Stimulated activated CD4-positive, alpha-beta T cell treated with anti-CD3 and anti-CD28 coated beads, Interleukin-12 subunit alpha, Interleukin-12 subunit beta, amount 100 ng/mL, for 48 hours (primary cell): ENCODE results near the gene DPP6.
A peak's percentile ranks its signal among the peaks of the same experiment; 100 is the strongest.
"Not testable (repeated sequence)": the region's sequence is repeated elsewhere in the genome, so short reads cannot be mapped to it uniquely, and the experiment has no call there.

Source experiments
- DNase-seq, 3 donors: peaks; one replicate each; pipeline ENCODE4 v3.0.0-alpha.2; 2020; ENCODE audit warnings: low read depth in 2 of 3, low spot score in 1 of 3

DPP6 gene

DNA sequence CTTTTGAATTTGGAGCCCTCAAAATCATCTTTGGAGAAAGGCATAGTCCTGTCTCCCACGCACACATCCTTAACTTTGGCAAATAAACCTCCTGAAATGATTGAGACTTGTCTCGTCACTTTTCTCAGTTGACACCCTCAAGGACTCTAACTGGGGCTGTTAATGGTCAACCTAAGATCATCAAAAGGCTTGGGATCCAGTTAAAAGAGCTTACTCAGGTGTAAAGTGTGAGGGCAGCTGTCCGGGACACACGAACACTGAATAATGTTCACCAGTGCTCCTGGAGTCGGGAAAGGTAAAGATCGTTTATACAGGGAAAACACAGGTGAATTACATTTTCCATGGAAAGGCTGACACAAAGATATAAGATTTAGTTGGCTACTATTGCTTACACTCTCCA, 866.1 kb downstream of the DPP6 start:
- DNase-seq: no peak

DNA sequence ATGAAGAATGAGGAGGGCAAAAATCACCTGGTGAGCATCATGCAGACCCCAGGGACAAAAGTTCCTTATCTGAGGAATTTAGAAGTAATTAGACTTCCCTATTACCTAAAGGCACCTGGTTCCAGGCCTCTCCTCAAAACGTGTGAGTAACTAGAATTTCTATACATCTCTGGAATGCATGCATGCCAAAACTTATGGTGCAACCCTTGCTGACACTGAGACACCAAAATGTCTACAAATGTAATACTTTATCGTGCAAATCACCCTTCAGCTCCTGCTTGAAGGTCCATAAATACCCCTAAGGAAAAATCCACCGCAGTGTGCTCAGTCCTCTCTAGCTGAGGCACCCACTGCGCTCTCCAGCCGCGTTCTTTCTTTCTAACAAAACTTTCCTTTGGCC, 866.5 kb downstream of the DPP6 start:
- no peak for DNase-seq

DNA sequence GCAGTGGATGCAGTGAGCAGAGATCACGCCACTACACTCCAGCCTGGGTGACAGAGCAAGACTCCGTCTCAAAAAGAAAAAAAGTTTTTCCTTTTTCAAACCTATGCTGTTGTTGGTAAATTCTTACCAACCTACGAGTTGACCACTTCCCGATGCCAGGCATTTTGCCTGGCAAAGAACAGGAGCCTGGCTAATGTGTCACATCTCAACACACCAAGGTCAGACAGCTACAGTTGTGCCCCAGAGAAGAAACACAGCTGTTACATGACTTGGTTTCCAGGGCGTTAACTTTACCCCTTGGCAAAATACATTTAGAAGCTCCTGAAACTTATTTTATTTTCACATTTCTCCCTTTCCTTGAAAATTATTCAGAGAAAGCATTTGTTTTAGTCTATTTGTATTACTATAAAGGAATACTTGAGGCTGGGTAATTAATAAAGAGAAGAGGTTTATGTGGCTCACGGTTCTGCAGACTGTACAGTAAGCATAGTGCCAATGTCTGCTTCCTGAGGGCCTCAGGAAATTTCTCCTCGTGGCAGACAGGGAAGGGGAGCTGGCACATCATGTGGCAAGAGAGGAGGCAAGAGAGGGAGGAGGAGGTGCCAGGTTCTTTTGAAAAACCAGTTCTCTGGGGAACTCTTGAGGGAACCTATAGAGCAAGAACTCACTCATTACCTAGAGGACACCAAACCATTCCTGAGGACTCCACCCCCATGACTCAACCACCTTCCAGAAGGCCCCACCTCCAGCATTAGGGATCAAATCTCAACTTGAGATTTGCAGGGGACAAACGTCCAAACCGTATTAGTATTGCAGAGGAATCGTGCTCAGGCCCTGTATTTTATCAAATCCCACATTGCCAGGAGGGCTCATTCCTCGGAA, 867.4 kb downstream of the DPP6 start:
- DNase-seq: no peak

DNA sequence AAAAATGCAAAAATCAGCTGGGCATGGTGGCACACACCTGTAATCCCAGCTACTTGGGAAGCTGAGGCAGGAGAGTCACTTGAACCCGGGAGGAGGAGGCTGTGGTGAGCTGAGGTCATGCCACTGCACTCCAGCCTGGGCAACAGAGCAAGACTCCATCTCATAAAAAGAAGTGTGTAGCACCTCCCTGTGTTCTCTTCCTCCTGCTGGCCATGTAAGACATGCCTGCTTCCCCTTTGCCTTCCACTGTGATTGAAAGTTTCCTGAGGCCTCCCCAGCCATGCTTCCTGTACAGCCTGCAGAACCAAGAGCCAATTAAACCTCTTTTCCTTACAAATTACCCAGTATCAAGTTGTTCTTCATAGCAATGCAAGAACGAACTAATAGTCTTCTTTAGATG, 870.3 kb downstream of the DPP6 start:
- DNase-seq: not testable (repeated sequence)

DNA sequence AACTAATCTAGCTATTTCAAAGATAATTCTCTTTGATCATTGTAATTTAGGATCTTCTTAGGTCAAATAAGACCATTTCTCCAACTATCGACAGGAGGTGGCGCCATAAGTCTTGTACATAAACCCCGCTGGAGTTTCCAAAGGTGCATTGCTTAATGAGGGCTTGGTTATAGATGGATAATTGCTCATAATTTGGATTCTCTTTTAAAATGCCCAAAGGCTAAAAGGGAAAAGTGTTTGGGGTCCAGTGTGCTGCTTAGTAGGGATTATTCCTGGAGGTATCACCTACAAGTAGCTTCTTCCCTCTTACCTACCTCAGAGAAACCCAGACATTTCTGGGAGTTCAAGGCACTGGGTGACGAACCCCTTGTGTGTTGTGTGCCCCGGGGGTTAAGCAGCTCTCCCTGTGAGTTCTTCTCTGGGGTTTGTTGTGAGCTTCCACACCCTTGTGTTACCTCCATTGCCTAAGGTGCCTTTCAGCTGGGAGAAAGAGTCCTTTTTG, 875.5 kb downstream of the DPP6 start:
- peak; percentile 51 to 66 (median 62) for DNase-seq

DNA sequence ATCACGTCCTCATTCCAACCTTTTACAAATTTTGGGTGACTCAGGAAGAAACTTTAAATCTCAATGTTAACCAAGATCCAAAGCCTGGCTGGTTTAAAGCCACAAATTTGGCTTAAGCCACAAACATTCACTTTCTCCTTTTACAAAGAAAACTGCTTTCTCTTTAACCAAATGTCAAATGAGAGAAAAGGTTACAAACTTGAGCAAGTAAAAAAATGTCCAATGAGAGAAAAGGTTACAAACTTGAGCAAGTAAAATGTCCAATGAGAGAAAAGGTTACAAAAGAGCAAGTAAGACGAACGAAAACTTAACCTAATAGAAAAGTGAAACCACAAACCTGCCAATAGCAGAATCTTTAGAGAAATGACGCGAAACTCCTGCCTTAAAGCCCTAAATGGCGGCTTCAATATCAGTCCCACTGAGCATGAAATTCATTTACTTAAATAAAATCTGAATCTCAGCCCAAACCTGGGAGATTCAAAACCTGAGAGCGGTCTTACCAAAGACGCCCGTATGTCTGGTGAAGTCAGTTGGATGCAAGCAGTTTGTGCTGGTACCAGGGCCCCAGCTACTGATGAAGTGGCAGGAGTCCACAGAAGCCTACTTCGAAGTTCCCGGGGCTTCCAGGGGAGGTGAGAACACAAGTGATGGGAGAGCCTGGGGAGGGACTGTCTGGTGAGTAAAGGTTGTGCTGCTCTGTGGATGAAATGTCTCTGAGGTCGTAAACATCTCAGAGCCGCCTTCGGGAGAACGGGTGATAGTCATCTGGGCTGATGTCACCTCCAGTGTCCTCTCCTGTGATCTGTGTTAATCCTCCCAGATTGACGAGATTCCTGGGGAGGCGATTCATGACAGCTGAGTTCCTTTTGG, 876.2 kb downstream of the DPP6 start:
- peak; percentile 16 to 50 (median 23) for DNase-seq

DNA sequence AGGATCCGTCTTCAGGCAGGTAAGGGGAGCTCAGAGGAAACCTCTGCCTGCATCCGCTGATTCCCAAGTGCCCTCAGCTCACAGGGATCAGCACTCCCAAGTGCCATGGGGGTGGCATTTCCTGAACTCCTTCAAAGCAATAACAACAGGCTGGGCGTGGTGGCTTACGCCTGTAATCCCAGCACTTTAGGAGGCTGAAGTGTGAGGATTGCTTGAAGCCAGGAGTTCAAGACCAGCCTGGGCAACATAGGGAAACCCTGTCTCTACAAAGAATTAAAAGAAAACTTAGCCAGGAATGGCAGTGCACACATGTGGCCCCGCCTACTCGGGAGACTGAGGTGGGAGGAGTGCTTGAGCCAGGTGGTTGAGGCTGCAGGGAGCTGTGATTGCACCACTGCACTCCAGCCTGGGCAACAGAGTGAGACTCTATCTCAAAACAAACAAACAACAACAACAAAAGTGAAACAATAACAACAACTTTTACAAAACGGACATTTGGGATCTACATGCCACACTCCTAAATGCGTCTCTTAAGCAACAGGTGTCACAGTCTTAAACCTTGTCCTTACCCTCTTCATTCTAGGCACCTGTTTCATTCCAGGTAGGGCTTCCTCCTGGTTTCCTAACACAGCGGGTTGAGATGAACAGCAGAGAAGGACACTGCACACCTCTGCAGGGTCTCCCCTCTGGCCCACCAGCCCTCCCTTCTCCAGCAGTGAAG, 877.0 kb downstream of the DPP6 start:
- DNase-seq: no peak

DNA sequence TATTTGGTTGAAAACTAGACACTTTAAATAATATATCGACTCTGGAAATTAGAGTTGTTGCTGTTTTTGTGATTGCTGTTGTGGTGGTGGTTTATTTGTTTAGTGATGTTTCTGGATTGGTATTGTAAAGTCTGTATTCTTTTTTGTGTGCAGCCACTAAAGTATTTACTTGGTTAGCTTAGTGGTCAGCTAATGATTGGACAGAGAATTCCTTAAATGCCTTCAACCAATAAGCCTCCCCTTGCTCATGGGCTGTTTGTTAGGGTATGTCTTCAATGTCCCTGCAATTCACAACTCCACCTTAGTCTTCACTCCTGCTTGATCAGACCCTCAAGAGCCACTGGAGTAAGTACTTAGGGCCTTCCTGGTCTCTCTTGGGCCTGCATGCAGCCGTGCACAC, 879.7 kb downstream of the DPP6 start:
- no peak for DNase-seq

DNA sequence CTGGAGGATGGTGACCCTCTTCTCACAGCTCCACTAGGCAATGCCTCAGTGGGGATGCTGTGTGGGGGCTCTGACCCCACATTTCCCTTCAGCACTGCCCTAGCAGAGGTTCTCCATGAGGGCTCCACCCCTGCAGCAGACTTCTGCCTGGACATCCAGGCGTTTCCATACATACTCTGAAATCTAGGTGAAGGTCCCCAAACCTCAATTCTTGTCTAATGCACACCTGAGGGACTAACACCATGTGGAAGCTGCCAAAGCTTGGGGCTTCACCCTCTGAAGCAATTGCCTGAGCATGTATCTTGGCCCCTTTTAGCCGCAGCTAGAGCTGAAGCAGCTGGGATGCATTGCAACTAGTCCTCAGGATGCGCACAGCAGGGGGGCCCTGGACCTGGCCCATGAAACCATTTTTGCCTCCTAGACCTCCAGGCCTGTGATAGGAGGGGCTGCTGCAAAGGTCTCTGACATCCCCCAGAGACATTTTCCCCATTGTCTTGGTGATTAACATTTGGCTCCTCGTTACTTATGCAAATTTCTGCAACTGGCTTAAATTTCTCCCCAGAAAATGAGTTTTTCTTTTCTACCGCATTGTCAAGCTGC, 882.3 kb downstream of the DPP6 start:
- DNase-seq: not testable (repeated sequence)

DNA sequence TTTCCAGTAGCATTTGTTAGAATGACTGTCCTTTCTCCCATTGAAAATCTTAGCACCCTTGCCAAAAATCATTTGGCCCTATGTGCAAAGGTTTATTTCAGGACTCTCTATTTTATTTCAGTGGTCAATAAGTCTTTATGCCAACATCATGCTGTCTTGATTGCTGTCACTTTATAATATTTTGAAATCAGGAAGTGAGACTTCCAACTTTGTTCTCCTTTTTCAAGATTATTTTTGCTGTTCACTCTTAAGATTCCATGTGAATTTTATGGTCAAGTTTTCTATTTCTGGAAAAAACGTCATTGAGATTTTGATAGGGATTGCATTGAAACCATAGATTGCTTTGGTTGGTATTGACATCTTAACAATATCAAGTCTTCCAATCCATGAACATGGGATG, 885.6 kb downstream of the DPP6 start:
- no peak for DNase-seq

DNA sequence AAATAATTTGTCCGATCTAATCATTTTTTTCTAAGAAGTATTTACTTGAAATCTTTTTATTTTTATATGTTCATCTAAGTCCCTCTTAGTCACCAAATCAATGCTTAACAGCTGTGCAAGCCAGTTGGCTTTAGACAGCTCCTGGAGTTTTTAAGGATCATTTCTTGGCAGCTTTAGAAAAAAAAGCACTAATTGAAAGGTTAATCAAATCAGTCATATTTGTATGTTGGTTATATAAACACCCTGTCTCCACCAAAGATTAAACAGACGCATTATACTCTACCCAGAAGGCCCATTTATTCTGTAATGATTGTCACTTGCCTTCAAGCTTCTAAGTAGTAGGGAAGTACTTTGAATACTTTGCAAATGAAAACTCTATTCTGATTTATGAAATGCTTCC, 890.5 kb downstream of the DPP6 start:
- no peak for DNase-seq
